GM23248 (cell line): ENCODE measurements around the gene PRUNE1.

ENCODE experiments used
- EZH2 ChIP-seq: fragments of 200-600 bp; sonication (generic); IDR thresholded peaks from 2 replicates; pipeline ENCODE4 v1.6.1; 2018; ENCODE audit warnings: antibody characterized with exemption, mild to moderate bottlenecking; ENCODE audit not compliant: insufficient read depth, poor library complexity, severe bottlenecking
- EZH2phosphoT487 ChIP-seq: fragments of 200-600 bp; sonication (generic); IDR thresholded peaks from 2 replicates; pipeline ENCODE4 v1.6.1; 2018; ENCODE audit warnings: antibody characterized with exemption, moderate library complexity, mild to moderate bottlenecking, low read depth; ENCODE audit not compliant: insufficient read depth

GRCh38 chr1:151050051-151050688, 41.9 kb downstream of the PRUNE1 start:
- TF ChIP-seq EZH2phosphoT487 (no peak), EZH2 (no peak)
